Measurements from ENCODE around the gene HTR4.

- TF ChIP-seq, protein P1, sequence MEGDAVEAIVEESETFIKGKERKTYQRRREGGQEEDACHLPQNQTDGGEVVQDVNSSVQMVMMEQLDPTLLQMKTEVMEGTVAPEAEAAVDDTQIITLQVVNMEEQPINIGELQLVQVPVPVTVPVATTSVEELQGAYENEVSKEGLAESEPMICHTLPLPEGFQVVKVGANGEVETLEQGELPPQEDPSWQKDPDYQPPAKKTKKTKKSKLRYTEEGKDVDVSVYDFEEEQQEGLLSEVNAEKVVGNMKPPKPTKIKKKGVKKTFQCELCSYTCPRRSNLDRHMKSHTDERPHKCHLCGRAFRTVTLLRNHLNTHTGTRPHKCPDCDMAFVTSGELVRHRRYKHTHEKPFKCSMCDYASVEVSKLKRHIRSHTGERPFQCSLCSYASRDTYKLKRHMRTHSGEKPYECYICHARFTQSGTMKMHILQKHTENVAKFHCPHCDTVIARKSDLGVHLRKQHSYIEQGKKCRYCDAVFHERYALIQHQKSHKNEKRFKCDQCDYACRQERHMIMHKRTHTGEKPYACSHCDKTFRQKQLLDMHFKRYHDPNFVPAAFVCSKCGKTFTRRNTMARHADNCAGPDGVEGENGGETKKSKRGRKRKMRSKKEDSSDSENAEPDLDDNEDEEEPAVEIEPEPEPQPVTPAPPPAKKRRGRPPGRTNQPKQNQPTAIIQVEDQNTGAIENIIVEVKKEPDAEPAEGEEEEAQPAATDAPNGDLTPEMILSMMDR (IDR thresholded peaks at IDR 0.05), result no peak
- TF ChIP-seq POLR2A (IDR thresholded peaks at IDR 0.05), result no peak
Measured at GRCh38 chr5:148491793-148492184, 162.5 kb downstream of the HTR4 start.
